ENCODE data around the gene IYD.
"Not testable (repeated sequence)": the region's sequence is repeated elsewhere in the genome, so short reads cannot be mapped to it uniquely, and the experiment has no call there.

Gene IYD

DNA sequence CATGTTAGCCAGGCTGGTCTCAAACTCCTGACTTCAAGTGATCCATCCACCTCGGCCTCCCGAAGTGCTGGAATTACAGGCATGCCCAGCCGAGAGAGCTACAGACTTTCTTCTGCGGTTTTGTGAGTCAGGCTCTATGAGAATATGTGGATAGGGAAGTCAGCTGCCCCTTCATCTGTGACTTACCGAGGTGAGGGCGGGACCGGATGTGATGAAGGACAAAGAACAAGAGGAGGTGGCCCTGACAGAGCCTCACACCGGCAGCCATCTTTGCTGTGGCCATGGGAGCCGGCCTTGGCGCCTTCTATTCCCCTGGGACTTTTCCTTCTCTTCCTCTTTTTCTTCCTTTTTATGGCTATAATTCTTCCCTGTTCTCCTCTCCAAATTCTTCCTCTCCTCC lies 67.0 kb downstream of the IYD start:
- no peak for DNase-seq

DNA sequence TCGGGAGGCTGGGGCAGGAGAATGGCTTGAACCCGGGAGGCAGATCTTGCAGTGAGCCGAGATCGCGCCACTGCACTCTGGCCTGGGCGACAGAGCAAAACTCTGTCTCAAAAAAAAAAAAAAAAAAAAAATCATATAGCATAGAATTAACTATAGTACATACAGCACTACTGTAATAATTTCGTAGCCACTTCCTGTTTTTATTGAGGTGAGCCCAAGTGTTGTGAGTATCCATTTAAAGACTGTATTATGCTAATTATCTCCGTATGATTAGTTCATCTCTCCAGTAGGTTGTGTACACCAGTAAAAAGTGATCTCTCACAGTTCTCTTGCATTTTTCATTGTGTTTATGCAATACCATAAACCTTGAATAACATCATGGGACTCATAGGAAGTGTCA lies 70.6 kb downstream of the IYD start:
- DNase-seq = no peak

DNA sequence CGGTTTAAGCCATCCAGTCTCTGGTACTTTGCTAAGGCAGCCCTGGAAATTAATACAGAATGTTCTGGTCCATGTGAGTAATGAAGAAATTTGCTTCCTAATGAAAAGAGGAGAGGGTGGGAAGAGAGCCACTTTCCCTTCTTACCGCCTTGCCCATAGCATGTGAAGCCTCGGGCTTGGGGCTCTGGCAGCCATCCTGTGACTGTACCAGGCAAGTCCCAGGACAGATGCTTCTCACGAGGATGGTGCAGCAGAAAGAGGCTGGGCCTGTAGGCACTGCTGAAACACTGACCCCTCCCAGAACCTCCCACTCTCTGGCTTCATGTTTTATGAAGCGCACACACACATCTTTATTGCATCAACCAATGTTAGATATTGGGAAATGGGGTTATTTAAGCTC lies 74.8 kb downstream of the IYD start:
- no peak for DNase-seq

DNA sequence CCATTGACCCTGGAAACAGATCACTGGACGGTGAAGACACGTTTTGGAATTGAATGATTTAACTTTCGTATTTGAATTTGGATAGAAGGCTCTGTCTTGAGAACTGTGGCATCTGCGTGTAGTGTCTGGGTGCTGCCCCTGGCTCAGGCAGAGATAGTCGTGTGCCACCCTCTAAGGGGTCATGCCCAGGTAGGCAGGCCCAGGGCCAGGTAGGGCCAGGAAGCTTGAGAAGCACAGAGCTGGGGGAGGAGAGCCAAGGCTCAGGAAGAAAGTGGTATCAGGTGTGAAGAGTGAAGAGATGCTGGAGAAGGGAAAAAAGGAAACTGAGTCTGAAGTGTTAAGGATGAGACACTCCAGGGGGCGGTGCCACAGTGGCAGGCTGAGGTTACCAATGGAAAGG lies 75.5 kb downstream of the IYD start:
- DNase-seq = no peak

DNA sequence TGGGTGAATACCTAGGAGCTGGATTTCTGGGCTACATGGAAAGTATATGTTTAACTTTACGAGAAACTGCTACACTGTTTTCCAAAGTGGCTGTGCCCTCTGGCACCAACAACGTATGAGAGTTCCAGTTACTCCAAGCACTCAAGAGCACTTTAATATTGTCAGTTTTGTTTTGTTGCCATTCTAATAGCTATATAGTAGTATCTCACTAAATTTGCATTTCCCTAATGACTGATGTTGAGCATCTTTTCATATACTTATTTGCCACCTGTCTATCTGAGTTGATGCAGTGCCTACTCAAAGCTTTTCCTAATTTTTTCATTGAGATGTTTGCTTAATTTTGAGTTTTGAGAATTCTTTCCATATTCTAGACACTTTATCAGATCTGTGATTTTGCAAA lies 76.7 kb downstream of the IYD start:
- DNase-seq = no peak

DNA sequence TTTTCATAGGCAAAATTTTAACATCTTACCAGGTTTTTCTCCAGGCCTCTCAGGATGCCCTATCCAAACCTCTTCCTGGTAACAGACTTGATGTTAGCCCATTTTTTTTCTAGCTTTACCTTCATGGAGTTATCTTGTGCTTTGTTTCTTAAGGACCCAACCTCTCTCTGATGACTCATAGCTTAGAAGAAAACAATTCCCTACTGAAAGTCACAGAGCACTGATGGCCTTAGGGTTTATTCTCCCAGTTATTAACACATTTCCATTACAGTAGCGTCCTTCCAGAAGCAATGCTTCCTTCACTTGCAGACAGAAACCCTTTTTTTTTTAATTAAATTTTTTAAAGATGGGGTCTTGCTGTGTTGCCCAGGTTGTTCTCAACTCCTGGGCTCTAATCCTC lies 79.4 kb downstream of the IYD start:
- no peak for DNase-seq

DNA sequence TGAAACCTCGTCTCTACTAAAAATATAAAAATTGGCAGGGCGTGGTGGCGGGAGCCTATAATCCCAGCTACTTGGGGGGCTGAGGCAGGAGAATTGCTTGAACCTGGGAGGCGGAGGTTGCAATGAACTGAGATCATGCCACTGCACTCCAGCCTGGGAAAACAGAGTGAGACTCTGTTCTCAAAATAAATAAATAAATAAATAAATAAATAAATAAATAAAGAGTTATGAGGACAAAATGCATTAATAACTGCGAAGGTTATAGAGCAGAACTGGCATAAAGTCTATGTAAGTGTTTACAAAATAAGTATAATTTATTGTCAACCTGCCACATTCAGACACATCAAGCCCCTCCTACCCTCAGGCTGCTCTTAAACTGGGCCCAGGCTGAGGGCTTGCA lies 80.2 kb downstream of the IYD start:
- not testable (repeated sequence) for DNase-seq

DNA sequence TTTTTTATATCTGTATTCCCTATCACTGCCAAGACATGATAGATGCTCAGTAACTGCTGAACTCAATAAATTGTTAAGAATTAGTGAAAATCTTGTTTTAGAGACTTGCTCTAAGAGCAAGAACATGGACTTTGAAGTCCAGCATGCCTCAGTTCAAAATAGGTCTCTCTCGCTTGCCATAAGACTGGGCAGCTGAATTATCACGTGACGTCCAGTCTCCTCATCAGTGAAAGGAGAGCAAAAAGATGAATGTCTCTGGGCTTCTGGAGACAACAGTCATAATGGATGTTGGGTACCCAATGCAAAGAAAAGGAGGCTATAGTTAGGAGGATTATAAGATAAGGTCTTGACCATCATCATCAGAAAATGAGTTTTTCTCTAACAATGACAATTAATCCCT lies 82.1 kb downstream of the IYD start:
- DNase-seq = no peak

DNA sequence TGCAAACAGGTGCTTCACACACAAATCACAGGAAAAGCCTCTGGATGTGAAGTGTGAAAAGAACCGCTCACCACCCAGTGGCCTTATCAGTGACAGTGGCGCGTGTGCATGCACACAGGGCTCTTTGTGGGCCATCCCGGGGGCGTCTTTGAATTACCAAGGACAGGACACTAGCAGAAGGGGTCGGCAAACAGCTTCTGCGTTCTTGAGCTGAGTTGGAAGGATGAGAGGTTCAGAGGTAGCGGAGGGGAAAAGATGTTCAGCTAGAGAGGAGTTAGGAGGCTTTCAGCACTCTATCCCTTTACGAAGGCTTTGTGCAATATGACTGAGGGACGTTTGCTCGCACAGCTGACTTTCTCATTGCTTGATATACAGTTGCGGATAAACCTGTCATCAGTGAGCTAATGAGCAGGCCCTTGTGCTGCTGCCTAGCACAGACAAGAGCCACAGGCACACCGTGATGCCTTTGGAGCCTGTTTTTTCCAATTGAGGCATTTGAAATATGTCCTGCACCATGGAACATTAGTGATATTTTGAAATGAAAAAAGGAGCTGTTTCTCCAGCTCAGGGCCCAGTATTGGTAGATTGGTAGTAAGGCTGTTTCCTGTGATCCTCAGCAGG lies 83.1 kb downstream of the IYD start:
- no peak for DNase-seq

DNA sequence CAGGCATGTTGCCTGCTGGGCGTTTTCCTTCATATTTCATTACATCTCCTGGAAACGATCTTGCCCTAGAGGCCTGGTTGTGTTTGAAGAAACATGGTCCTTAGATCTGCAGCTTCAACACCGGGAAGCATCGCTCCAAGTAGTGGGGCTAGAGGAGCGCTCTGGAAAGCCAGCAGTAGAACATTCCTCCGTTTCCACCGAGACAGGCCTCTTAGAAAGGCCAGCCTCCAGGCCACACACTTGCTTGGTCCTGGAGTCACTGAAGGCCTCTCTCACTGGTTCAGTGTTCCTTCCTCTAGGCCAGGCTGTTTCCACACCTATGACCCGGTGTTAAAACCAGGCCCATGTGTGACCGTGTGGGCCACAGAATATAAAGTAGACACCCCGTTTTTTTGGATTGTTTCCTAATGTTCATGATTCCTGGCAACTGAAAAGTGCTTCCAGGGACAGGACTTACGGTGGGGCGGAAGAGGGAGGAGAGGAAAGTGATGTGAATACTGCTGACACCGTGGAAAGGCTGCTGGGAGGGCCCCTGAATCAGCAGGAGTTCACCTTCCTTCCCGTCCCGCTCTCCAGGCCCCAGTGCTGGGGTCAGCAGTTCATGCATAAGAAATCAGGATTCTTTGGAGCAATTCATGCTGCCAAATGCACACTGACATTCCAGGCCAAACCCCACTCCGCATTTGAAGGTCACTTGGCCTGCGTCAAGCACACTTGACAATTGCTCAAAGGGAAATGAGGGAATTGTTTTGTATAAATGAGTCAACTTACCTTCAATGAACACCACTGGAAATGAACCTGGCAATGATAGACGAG lies 83.8 kb downstream of the IYD start:
- no peak for DNase-seq

DNA sequence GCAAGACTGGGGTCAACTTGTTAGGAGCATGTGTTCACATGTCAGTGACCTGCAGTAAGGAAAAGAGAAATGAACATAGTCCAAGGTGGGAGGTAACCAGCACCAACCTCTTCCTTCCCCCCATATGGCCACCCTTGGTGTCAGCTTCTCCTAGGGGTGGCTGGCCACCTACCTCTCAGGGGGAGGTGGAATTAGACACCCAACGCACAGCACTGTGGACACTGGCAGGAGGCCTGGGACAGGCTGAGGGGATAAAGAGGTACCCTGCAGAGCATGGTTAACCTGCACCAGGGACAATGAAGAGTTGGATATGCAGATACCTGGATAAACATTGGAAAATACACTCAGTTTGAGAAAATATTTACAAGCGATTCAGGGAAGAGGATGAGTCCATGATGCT lies 84.5 kb downstream of the IYD start:
- no peak for DNase-seq

All from CD4-positive, alpha-beta T cell treated with Interferon gamma for 1 hour (primary cell).